ENCODE results near the gene IER5L.
"Not testable (repeated sequence)": the region's sequence is repeated elsewhere in the genome, so short reads cannot be mapped to it uniquely, and the experiment has no call there.

The IER5L gene

DNA sequence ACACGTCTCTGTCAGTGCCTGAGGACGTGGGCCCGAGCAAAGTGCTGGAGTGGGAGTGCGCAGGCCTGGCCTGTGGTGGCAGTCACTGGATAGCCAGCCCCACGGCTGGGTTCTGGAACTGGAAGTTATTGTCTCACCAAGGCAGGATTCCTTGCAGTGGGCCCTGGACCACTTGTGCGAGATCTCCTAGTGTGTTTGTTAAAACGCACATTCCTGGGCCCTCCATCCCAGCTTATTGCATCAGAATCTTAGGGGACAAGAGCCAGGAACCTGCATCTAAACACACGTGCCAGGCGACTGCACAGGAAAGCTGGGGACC is 40.0 kb downstream of the IER5L start:
- DNase-seq = no peak

DNA sequence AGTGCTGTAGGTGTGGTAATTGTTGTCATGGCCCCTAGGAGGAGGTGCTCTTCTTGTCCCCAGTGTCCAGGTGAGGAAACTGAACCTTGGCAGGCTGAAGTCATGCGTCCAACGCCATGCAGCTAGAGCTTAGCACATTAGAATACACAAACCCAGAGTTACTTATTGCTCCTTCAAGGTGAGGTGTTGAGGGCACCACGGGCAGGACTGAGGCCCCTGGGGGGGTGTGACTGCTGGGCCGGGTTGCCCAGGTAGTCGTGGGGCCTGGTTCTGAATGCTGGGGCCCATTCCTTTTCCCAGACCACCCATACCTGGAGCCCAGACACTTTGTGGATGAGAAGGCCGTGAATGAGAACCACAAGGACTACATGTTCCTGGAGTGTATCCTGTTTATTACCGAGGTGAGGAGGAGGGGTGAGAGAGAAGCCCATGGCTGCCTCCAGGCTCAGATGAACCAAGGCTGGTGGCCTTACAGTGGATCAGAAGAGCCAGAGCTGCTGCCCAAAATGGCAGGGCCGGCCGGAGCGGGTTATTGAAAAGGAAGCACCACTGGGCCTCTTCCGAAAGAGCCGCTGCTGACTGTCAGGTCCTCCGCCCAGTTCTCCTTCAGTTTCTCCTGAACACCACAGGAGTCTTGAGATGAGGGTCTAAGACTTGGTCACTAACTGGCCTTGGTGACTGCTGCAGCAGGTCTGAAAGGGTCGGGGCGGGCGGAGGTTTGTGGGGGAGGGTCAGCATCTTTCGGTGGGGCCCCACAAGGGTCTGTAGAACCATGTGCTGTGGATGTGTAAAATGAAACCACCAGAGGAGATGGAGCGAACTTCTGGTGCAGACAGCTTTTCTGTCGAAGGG is 40.5 kb downstream of the IER5L start:
- DNase-seq = no peak

DNA sequence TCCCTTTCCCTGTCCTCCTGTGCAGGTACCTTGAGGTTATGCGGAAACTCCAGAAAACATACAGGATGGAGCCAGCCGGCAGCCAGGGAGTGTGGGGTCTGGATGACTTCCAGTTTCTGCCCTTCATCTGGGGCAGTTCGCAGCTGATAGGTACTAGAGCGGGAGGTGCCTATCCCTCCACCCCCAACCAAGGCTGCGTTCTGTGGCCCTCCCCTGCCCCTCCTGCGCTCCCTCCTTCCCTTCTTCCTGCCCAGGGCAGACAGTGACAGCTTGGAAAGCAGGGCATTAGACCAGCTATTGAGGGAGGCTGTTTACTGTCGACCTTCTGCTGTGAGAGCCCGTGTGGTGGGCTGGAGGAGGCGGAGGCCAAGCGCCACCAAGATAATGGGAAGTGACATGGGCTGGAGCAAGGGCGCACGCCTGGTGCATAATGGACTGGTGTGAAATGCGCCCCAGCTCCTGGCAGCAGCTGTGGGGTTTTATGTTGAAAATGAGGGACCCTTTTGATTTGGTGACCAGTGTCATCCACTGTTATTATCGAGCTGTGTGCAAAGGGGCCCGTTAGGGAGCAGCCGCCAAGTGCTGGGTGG is 41.5 kb downstream of the IER5L start:
- no peak for DNase-seq

DNA sequence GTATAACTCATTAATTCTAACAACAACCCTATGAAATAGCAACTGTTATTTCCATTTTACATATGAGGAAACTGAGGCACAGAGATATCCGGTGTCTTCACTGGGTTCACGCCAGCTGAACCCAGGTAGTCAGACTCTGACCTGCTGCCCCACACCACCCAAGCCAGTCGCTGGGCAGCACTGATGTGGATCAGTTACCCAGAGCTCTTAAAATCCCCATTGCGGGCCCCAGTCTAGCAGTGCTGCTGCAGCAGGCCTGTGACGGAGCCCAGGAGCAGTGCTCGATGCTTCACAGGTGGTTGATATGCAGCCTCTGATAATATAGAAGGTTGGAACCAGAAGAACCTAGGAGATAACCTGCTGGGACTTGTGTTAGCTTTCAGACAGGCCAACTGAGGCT is 42.6 kb downstream of the IER5L start:
- no peak for DNase-seq

DNA sequence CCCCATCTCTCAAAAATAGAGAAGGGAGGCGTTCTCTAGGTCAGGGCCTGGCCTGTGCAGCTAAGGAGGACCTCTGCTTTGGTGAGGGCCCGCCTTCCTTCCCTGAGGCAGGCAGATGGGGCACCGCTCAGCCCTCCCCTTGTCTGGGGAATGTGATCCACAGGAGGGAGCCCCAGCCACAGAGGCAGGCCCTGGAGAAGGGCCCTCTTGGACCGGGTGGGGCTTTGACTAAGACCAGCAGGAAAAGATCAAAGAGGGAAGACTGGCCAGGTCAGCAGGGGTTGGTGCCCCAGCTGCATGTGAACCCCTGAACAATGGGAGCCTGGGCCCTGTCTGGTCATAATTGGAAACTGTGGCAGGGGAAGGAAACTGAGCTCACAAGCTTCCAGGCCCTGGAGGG is 45.0 kb downstream of the IER5L start:
- no peak for DNase-seq

DNA sequence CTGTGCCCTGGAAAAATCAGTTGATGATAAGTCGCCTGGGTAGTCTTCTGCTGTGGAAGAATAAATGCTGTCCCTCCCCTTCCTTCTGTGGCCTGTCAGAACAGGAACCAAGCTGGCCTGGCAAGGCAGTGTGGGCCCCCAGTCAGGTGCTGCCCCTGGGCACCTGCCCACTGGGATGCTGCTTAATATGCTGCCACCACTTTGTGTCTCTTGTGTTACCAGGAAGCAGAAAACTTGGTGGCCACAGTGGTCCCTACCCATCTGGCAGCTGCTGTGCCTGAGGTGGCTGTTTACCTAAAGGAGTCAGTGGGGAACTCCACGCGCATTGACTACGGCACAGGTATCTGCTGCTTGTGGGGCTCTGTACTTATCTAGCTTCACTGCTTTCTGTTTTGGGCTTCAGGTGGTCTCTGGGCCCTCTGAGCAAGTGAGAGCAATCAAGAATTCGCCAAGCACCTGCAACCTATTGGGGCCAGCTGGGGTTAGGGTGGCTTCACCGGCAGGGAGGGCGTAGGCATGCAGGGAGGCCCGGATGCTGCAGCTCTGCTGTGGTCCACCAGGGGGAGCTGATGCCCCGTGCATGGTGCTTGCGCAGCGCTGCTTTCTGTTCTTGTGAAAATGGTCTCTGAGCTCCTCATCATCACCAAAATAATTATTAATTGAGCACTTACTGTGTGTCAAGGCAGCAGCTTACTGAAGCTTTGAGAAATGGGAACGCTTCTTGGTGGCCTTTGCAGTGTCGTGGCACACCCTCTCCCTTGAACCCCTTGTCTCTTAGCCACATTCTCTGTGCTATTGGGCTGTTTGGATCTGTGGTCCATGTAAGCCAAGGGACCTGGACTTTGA is 46.5 kb downstream of the IER5L start:
- no peak for DNase-seq

DNA sequence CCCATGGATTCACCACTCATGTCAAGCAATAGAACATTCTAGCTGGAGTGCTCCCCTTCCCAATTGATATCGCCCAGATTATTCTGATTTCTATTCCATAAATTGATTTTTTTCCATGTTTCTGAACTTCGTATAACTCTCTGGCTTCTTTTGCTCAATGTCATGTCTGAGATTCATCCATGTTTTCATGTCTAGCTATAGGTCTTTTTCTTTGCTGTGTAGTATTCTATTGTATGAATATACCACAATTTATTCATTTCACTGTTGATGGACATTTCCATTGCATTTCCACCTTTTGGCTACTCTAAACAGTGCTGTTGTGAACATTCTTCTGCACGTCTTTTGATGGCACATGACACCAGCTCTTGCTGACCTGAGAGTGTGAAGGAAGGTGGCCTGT is 47.3 kb downstream of the IER5L start:
- DNase-seq = no peak

DNA sequence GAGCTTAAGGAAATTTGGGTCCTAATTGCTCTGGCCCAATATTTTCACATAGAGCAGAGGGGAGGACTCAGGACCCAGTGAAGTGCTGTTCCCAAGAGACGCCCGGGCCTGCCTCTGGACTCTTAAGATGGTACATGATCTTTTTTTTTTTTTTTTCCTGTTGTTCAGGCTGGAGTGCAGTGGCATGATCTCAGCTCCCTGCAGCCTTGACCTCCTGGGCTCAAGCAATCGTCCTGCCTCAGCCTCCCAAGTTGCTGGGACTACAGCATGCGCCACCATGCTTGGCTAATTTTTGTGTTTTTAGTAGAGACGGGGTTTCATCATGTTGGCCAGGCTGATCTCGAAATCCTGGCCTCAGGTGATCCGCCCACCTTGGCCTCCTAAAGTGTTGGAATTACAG is 47.8 kb downstream of the IER5L start:
- not testable (repeated sequence) for DNase-seq

DNA sequence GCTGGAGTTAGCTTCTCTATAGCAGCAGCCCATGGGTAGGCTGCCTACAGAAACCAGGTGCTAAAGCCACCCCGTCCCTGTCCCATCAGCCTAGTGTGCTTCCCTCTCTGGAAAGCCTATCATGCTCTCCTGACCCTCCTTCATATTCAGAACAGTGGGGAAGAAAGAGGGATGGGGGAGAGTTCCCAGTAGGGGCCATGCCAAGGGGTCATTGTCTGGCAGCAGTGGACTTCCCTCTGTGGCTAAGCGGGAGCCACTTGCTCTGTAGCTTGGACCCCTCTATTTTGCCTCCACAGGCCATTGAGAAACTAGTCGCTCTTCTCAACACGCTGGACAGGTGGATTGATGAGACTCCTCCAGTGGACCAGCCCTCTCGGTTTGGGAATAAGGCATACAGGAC is 49.4 kb downstream of the IER5L start:
- DNase-seq = no peak

DNA sequence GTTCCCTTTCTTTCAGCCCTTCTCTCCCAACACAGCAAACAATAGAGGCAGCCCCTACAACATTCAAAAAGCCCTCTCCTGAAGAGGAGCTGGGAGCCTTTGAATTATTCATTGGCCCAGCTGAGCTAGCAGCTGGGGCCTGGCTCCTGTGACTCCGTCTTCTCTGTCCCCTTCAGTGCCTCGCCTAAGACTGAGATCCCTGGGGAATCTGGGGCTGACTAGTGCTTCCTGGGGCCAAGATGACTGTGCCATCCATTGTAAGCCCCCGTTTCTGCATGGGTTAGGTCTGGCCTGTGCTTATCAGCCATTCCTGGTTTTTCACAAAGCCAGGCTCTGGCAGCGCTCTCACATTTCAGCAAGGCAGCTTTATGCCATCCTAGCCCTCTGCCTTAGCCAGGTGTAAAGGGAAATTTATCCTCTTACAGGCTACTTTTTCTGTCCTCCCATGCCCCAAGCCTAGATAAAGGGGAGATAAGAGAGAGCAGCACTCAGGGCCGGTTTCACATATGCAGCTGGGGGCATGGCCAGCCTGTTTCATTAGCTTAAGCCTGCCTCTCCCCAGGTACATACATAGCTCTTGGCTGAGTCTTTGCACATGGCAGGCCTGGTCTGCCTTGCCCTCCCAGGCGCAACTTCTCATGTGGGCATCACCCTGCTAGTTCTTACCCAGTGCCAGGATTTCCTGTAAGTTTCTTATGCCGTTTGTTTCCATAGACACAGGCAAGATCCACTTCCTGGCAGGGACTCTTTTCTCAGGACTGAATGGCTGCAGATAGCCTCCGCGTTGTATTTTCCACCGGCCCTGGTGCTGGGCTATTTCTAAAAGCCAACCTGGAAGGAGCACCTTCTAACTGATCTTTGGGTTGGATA is 51.1 kb downstream of the IER5L start:
- DNase-seq = no peak

All from NCI-H748 treated with DMSO at 0.1 percent for 48 hours (cell line).